HCT116 (cell line): ENCODE results near the gene ANTXRL. TPM values are rescaled to one million over a fixed set of nuclear protein-coding genes. Genes with fewer than 3 reads are reported as not detected.
"Not testable (repeated sequence)": the region's sequence is repeated elsewhere in the genome, so short reads cannot be mapped to it uniquely, and the experiment has no call there.

ENCODE experiments used
- ATAC-seq: fragments of 200-7000 bp; cut with Tn5 transposase; 2 replicates; pipeline ENCODE4 v1.9.1; 2020; ENCODE audit warnings: mild to moderate bottlenecking, moderate library complexity
- BruUV-seq: library from RNA; stranded (reverse); fragments of 400-500 nt; replicated peaks from 2 replicates; lab custom pipeline; 2021; lab: Mats Ljungman, UMichigan
- CTCF ChIA-PET: fragments of 300-600 bp; sonication (Branson Sonifier 250); formaldehyde crosslinking; loops from one replicate; lab custom pipeline; 2021; ENCODE audit warnings: antibody characterized with exemption; lab: Charles Lee
- POLR2A ChIA-PET: fragments of 300-600, 350-600 bp; sonication (Branson Sonifier 250); formaldehyde crosslinking; loops from one replicate; lab custom pipeline; 2021; ENCODE audit warnings: antibody characterized with exemption; lab: Charles Lee
- RAD21 ChIA-PET, 2 experiments: fragments of 300-600 bp; sonication (Branson Sonifier 250); formaldehyde crosslinking; loops; one replicate each; lab custom pipeline; 2023; ENCODE audit warnings: low total read pairs in 2 of 2; ENCODE audit not compliant: uncharacterized antibody in 2 of 2, unreplicated experiment in 2 of 2, low non-redundant PET in 1 of 2; lab: Charles Lee
- DNase-seq: peaks from one replicate; pipeline ENCODE4 v3.0.0-alpha.2; 2010; ENCODE audit warnings: low read depth, low spot score
- H2AFZ ChIP-seq: fragments of 200-600 bp; shearing (Covaris generic), sonication (generic); 2 replicates; pipeline ENCODE4 v1.6.1; 2017; ENCODE audit warnings: low read depth, mixed run types, mixed read lengths, antibody characterized with exemption, low read length; ENCODE audit not compliant: poor library complexity, severe bottlenecking
- H3K27ac ChIP-seq: 2 replicates; pipeline ENCODE4 v1.5.1; 2012; ENCODE audit warnings: low read depth, low read length
- H3K27me3 ChIP-seq: fragments of 200-600 bp; sonication (generic); 2 replicates; pipeline ENCODE4 v1.6.1; 2016; ENCODE audit warnings: mixed run types, low read length, mixed read lengths; ENCODE audit not compliant: insufficient read depth
- H3K36me3 ChIP-seq, 2 experiments: fragments of 200-500 bp in 1 of 2; fragments of 200-600 bp in 1 of 2; sonication (Bioruptor generic) in 1 of 2; sonication (generic) in 1 of 2; 2 replicates each; pipeline versions ENCODE4 v1.5.1 to v1.6.1; 2014 to 2016; ENCODE audit warnings: low read length in 2 of 2, inconsistent platforms in 1 of 2, mixed read lengths in 1 of 2, mixed run types in 1 of 2; ENCODE audit not compliant: insufficient read depth in 2 of 2, control insufficient read depth in 1 of 2
- H3K4me1 ChIP-seq, 2 experiments: fragments of 200-600 bp in 1 of 2; sonication (generic) in 1 of 2; 2 replicates each; pipeline versions ENCODE4 v1.5.1 to v1.6.1; 2012 to 2017; ENCODE audit warnings: low read length in 2 of 2, inconsistent platforms in 1 of 2, mild to moderate bottlenecking in 1 of 2, mixed read lengths in 1 of 2, mixed run types in 1 of 2, moderate library complexity in 1 of 2; ENCODE audit not compliant: insufficient read depth in 2 of 2, control insufficient read depth in 1 of 2
- H3K4me2 ChIP-seq: fragments of 200-600 bp; sonication (generic); 2 replicates; pipeline ENCODE4 v1.6.1; 2017; ENCODE audit warnings: mixed run types, low read length, mixed read lengths
- H3K4me3 ChIP-seq, 2 experiments: fragments of 200-600 bp in 1 of 2; sonication (generic) in 1 of 2; replicated peaks in 1 of 2; 2 replicates each; pipeline ENCODE4 v1.5.1; 2011 to 2016; ENCODE audit warnings: low read length in 2 of 2, control low read depth in 1 of 2, low read depth in 1 of 2, mild to moderate bottlenecking in 1 of 2, mixed read lengths in 1 of 2, mixed run types in 1 of 2
- H3K79me2 ChIP-seq: fragments of 200-600 bp; sonication (generic); 2 replicates; pipeline ENCODE4 v1.6.1; 2017; ENCODE audit warnings: mild to moderate bottlenecking, mixed run types, low read length, moderate library complexity, mixed read lengths; ENCODE audit not compliant: insufficient read depth
- H3K9ac ChIP-seq: fragments of 200-600 bp; sonication (generic); 2 replicates; pipeline ENCODE4 v1.6.1; 2016; ENCODE audit warnings: low read length, mixed read lengths
- H3K9me2 ChIP-seq: fragments of 200-600 bp; sonication (generic), shearing (Covaris generic); 2 replicates; pipeline ENCODE4 v1.6.1; 2017; ENCODE audit warnings: mixed run types, mild to moderate bottlenecking, moderate library complexity; ENCODE audit not compliant: insufficient read depth
- H3K9me3 ChIP-seq, 2 experiments: fragments of 200-500 bp in 1 of 2; fragments of 200-600 bp in 1 of 2; sonication (Bioruptor generic) in 1 of 2; sonication (generic) in 1 of 2; 2 replicates each; pipeline ENCODE4 v1.6.1; 2014 to 2017; ENCODE audit warnings: low read length in 2 of 2, mixed read lengths in 2 of 2, inconsistent platforms in 1 of 2, low read depth in 1 of 2, mild to moderate bottlenecking in 1 of 2, mixed run types in 1 of 2, moderate library complexity in 1 of 2; ENCODE audit not compliant: control insufficient read depth in 1 of 2, insufficient read depth in 1 of 2
- H4K20me1 ChIP-seq: fragments of 200-600 bp; sonication (generic), shearing (Covaris generic); 2 replicates; pipeline ENCODE4 v1.6.1; 2017; ENCODE audit warnings: mixed run types, mild to moderate bottlenecking, moderate library complexity; ENCODE audit not compliant: insufficient read depth
- CBX3 ChIP-seq: IDR thresholded peaks from 2 replicates; pipeline ENCODE4 v1.6.1; 2012; ENCODE audit warnings: low read depth
- CEBPB ChIP-seq: IDR thresholded peaks from 2 replicates; pipeline ENCODE4 v1.6.1; 2012; ENCODE audit warnings: low read depth
- EZH2 ChIP-seq: fragments of 200-600 bp; sonication (generic); IDR thresholded peaks from 2 replicates; pipeline ENCODE4 v1.6.1; 2017; ENCODE audit warnings: antibody characterized with exemption, mixed run types
- EZH2phosphoT487 ChIP-seq: fragments of 200-600 bp; IDR thresholded peaks from 2 replicates; pipeline ENCODE4 v1.6.1; 2018; ENCODE audit warnings: antibody characterized with exemption, borderline replicate concordance
- FOSL1 ChIP-seq: IDR thresholded peaks from 2 replicates; pipeline ENCODE4 v1.6.1; 2012; ENCODE audit warnings: low read depth
- JUND ChIP-seq: IDR thresholded peaks from 2 replicates; pipeline ENCODE4 v1.6.1; 2012
- POLR2A ChIP-seq: IDR thresholded peaks from 2 replicates; pipeline ENCODE4 v1.7.0; 2011; ENCODE audit warnings: borderline replicate concordance; ENCODE audit not compliant: insufficient read depth, insufficient read length; ENCODE audit errors: extremely low read depth
- POLR2AphosphoS5 ChIP-seq: IDR thresholded peaks from 2 replicates; pipeline ENCODE4 v1.6.1; 2011; ENCODE audit warnings: mild to moderate bottlenecking, low read depth, low read length, moderate library complexity
- RAD21 ChIP-seq: IDR thresholded peaks from 2 replicates; pipeline ENCODE4 v1.6.1; 2012; ENCODE audit warnings: low read depth, mild to moderate bottlenecking
- SIN3A ChIP-seq: IDR thresholded peaks from 2 replicates; pipeline ENCODE4 v1.6.1; 2012; ENCODE audit warnings: low read depth
- SP1 ChIP-seq: IDR thresholded peaks from 2 replicates; pipeline ENCODE4 v1.6.1; 2012; ENCODE audit warnings: low read depth
- TCF7L2 ChIP-seq: IDR thresholded peaks from 2 replicates; pipeline ENCODE4 v1.7.0; 2011; ENCODE audit warnings: borderline replicate concordance, inconsistent platforms; ENCODE audit not compliant: insufficient read depth, insufficient read length; ENCODE audit errors: extremely low read depth
- YY1 ChIP-seq: IDR thresholded peaks from 2 replicates; pipeline ENCODE4 v1.6.1; 2011; ENCODE audit warnings: low read length, low read depth, moderate library complexity, mild to moderate bottlenecking; ENCODE audit not compliant: insufficient replicate concordance; ENCODE audit errors: extremely low read depth
- ZFX ChIP-seq: fragments of 450-650 bp; IDR thresholded peaks from 2 replicates; pipeline ENCODE4 v1.6.1; 2017
- ZNF274 ChIP-seq: fragments of 200-500 bp; sonication (Bioruptor generic); IDR thresholded peaks from 2 replicates; pipeline ENCODE4 v1.6.1; 2014; ENCODE audit warnings: mild to moderate bottlenecking, low read depth, low read length, inconsistent platforms
- intact Hi-C: fragments of 100-400 bp; cut with micrococcal nuclease; formaldehyde crosslinking; loops from 2 replicates; pipeline ENCODE4 v1.10.0; 2022
- total RNA-seq: library from RNA; stranded (reverse); gene quantifications from one replicate; pipeline ENCODE4 v1.2.1, GENCODE V29; 2021; ENCODE audit not compliant: unreplicated experiment
- TF ChIP-seq, protein P1 (sequence below): IDR thresholded peaks from 2 replicates; pipeline ENCODE4 v1.6.1; 2012
- TF ChIP-seq, protein P2 (sequence below), 3 experiments: fragments of 200-600 bp in 1 of 3; sonication (generic) in 1 of 3; IDR thresholded peaks in 2 of 3; conservative IDR thresholded peaks in 1 of 3; 2 replicates each; pipeline ENCODE4 v1.5.1; 2012 to 2017; ENCODE audit warnings: low read depth in 2 of 3, low read length in 2 of 3, antibody characterized with exemption in 1 of 3, borderline replicate concordance in 1 of 3, control low read depth in 1 of 3, mild to moderate bottlenecking in 1 of 3, mixed read lengths in 1 of 3, mixed run types in 1 of 3, moderate library complexity in 1 of 3; ENCODE audit not compliant: insufficient read depth in 1 of 3

ANTXRL gene
- total RNA-seq, 1 experiment from 2014 or later = not detected

DNA sequence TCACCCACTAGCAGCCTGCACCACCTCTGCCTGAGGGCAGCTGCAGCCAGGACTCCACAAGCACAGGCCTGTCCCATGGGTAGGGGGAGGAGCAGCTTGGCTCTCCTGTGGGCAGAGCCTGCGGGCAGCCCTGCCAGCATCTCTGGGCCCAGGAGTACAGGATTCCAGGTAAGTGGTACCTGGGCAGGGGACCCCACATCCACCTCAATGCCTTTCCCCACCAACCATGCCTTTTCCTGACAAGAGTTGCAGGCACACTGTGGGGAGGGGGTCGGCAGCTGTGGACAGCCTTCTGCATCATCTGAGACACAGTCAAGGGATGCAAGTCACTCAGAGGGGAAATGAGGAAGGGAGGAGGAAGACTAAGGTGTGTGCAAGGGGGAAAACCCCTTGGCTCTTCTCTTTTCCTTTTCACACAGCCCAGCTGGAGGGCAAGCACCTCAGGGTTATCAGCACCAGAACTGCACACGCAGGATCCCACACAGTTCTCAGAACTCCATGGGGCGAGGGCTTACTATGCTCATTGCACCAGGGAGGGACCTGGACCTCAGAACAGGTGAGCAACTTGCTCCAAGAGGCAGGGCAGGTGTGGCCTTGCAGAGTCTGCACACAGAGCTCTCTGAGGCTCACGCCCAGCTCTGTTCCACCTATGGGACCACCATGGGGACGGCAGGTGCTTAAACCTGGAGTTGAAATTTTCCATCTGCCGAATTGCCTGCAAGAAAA lies 16.5 kb upstream of the ANTXRL start:
- no peaks in the 10 kb centered on the region for H3K36me3 ChIP-seq
- H3K4me2 ChIP-seq = no peak overlapping the region
- no peaks in the 10 kb centered on the region for H3K4me1 ChIP-seq
- no peak overlapping the region for H2AFZ ChIP-seq
- ATAC-seq (no peak), DNase-seq (no peak)
- BruUV-seq = no TSS peak
- TF ChIP-seq SIN3A (no peak), CEBPB (no peak), POLR2A (no peak), TCF7L2 (no peak), ZNF274 (no peak), CBX3 (no peak), ZFX (no peak), RAD21 (no peak), JUND (no peak), EZH2phosphoT487 (no peak), POLR2AphosphoS5 (no peak), YY1 (no peak), FOSL1 (no peak), SP1 (no peak), EZH2 (no peak)
- TF ChIP-seq, protein P1, sequence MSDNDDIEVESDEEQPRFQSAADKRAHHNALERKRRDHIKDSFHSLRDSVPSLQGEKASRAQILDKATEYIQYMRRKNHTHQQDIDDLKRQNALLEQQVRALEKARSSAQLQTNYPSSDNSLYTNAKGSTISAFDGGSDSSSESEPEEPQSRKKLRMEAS = no peak
- TF ChIP-seq, protein P2, sequence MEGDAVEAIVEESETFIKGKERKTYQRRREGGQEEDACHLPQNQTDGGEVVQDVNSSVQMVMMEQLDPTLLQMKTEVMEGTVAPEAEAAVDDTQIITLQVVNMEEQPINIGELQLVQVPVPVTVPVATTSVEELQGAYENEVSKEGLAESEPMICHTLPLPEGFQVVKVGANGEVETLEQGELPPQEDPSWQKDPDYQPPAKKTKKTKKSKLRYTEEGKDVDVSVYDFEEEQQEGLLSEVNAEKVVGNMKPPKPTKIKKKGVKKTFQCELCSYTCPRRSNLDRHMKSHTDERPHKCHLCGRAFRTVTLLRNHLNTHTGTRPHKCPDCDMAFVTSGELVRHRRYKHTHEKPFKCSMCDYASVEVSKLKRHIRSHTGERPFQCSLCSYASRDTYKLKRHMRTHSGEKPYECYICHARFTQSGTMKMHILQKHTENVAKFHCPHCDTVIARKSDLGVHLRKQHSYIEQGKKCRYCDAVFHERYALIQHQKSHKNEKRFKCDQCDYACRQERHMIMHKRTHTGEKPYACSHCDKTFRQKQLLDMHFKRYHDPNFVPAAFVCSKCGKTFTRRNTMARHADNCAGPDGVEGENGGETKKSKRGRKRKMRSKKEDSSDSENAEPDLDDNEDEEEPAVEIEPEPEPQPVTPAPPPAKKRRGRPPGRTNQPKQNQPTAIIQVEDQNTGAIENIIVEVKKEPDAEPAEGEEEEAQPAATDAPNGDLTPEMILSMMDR (IDR thresholded peaks at IDR 0.05 in 2 of 3, conservative IDR thresholded peaks at IDR 0.05 in 1 of 3; ENCODE audit: borderline replicate concordance in 1 of 3, insufficient read depth in 1 of 3, low read depth in 2 of 3, low read length in 2 of 3) = no peak
- RAD21 ChIA-PET = no interaction called here
- no peak overlapping the region for H3K9ac ChIP-seq
- intact Hi-C loops = no loop called here
- no peaks in the 10 kb centered on the region for H3K9me3 ChIP-seq
- no peak overlapping the region for H3K4me3 ChIP-seq
- POLR2A ChIA-PET = no interaction called here
- no peaks in the 10 kb centered on the region for H3K9me2 ChIP-seq
- H3K79me2 ChIP-seq = no peaks in the 10 kb centered on the region
- no peaks in the 10 kb centered on the region for H4K20me1 ChIP-seq
- no peaks in the 10 kb centered on the region for H3K27me3 ChIP-seq
- CTCF ChIA-PET = no interaction called here
- no peak overlapping the region for H3K27ac ChIP-seq

- H3K9ac ChIP-seq, H3K9me3 ChIP-seq, CTCF ChIA-PET, RAD21 ChIA-PET, BruUV-seq, H3K27ac ChIP-seq, H2AFZ ChIP-seq, H3K27me3 ChIP-seq, DNase-seq, ATAC-seq, H4K20me1 ChIP-seq, H3K36me3 ChIP-seq, POLR2A ChIA-PET, H3K4me1 ChIP-seq, H3K79me2 ChIP-seq, intact Hi-C loops, H3K4me3 ChIP-seq, H3K9me2 ChIP-seq, H3K4me2 ChIP-seq: not testable (repeated sequence)
These were observed 15.8 kb upstream of the ANTXRL start for GRCh38 chr10:46270963-46271530.
